Aorta (tissue), 5 donors: ENCODE results near the gene THTPA. TPM values are rescaled to one million over a fixed set of nuclear protein-coding genes. Genes with fewer than 3 reads are reported as not detected.

Source experiments
- ATAC-seq: fragments of 200-7000 bp; cut with Tn5 transposase; one replicate; pipeline ENCODE4 v1.9.1; 2022; ENCODE audit warnings: moderate library complexity; ENCODE audit not compliant: low FRiP score
- DNase-seq, 2 donors: peaks; one replicate each; pipeline ENCODE4 v3.0.0-alpha.2; 2020
- H3K27ac ChIP-seq, 2 donors: one replicate each; pipeline ENCODE4 v1.5.1; 2013; ENCODE audit warnings: low read length in 2 of 2, mild to moderate bottlenecking in 2 of 2, moderate library complexity in 2 of 2, control low read depth in 1 of 2, inconsistent platforms in 1 of 2, low read depth in 1 of 2
- H3K27me3 ChIP-seq, 2 donors: one replicate each; pipeline ENCODE4 v1.6.1; 2013; ENCODE audit warnings: control low read depth in 1 of 2, low read length in 1 of 2, mild to moderate bottlenecking in 1 of 2, moderate library complexity in 1 of 2; ENCODE audit not compliant: insufficient read depth in 2 of 2, control insufficient read depth in 1 of 2
- H3K36me3 ChIP-seq, 2 donors: one replicate each; pipeline ENCODE4 v1.6.1; 2013; ENCODE audit warnings: control low read depth in 1 of 2, low read length in 1 of 2, mild to moderate bottlenecking in 1 of 2; ENCODE audit not compliant: insufficient read depth in 2 of 2, control insufficient read depth in 1 of 2
- H3K4me1 ChIP-seq, 2 donors: one replicate each; pipeline ENCODE4 v1.6.1; 2013; ENCODE audit warnings: low read length in 2 of 2, control low read depth in 1 of 2, mild to moderate bottlenecking in 1 of 2, moderate library complexity in 1 of 2; ENCODE audit not compliant: insufficient read depth in 2 of 2, control insufficient read depth in 1 of 2
- H3K4me3 ChIP-seq, 2 donors: one replicate each; pipeline ENCODE4 v1.5.1; 2013; ENCODE audit warnings: low read length in 2 of 2, control low read depth in 1 of 2, mild to moderate bottlenecking in 1 of 2
- H3K9me3 ChIP-seq: one replicate; pipeline ENCODE4 v1.6.1; 2013; ENCODE audit warnings: mild to moderate bottlenecking, low read length; ENCODE audit not compliant: control insufficient read depth
- WGBS, 2 donors: extraction: QIAGEN DNeasy Blood & Tissue Kit; methylation state at CpG; one replicate each; pipeline ENCODE4 v1.1.7; 2013; 5-methylcytosine and 5-hydroxymethylcytosine counted together
- intact Hi-C, 2 donors: fragments of 100-400 bp; cut with DNase I; formaldehyde crosslinking; loops; one replicate each; pipeline versions ENCODE4 v1.14.2 to v1.15.0; 2022
- polyA plus RNA-seq, 2 donors: library from polyadenylated mRNA; stranded (reverse); fragments of 200-250 nt; gene quantifications; one replicate each; pipeline ENCODE4 v1.2.3, GENCODE V29; 2013
- total RNA-seq, 2 donors: library from RNA; stranded (reverse); fragmentation: NEBNext Ultra II Directional; extraction: Animal tissue kit (Norgen Biotek cat#: 25700); gene quantifications; one replicate each; pipeline ENCODE4 v1.2.1, GENCODE V29; 2021
- donor health status: healthy with polysubstance abuse.
- donor health status: Bipolar disorder and iron deficiency.
- donor health status: DM: no; HTN: no; CAD: no.
- donor health status: DM: no; HTN: no; CAD: no.
- donor health status: DM: yes; HTN: yes; CAD: no.

THTPA gene
- total and polyA plus RNA-seq, 4 donors: 13.0 to 24.0 (median 13.8) TPM

- no peak for ATAC-seq
- no peaks in the 10 kb centered on the region for H3K4me1 ChIP-seq
- no peaks in the 10 kb centered on the region for H3K36me3 ChIP-seq
- intact Hi-C loops: no loop called here
- H3K9me3 ChIP-seq: no peaks in the 10 kb centered on the region
- H3K27ac ChIP-seq: no peak overlapping the region
- no peak for DNase-seq
- H3K27me3 ChIP-seq: no peaks in the 10 kb centered on the region
- WGBS, 2 donors: 47 to 51% methylated on average over 10 of the region's 10 CpGs
- no peak overlapping the region for H3K4me3 ChIP-seq
Observed at GRCh38 chr14:23538050-23538718, 17.9 kb upstream of the THTPA start.

GRCh38 chr14:23538785-23539184 is 17.3 kb upstream of the THTPA start:
- Histone ChIP-seq H3K27ac (no peak overlapping the region), H3K4me3 (no peak overlapping the region), H3K36me3 (no peaks in the 10 kb centered on the region), H3K4me1 (no peaks in the 10 kb centered on the region), H3K9me3 (no peaks in the 10 kb centered on the region), H3K27me3 (no peaks in the 10 kb centered on the region)
- intact Hi-C loops: no loop called here
- peak; percentile 53 for ATAC-seq
- 32 to 43% methylated on average over 7 of the region's 7 CpGs for WGBS, 2 donors
- no peak for DNase-seq

GRCh38 chr14:23539248-23540140 is 16.6 kb upstream of the THTPA start:
- Histone ChIP-seq H3K4me3 (no peak overlapping the region), H3K9me3 (no peaks in the 10 kb centered on the region), H3K36me3 (no peaks in the 10 kb centered on the region), H3K4me1 (no peaks in the 10 kb centered on the region), H3K27ac (no peak overlapping the region), H3K27me3 (no peaks in the 10 kb centered on the region)
- 36 to 37% methylated on average over 10 of the region's 10 CpGs for WGBS, 2 donors
- no peak for DNase-seq
- intact Hi-C loops: no loop called here
- ATAC-seq: peak; percentile 80

- no peak overlapping the region for H3K4me3 ChIP-seq
- no peaks in the 10 kb centered on the region for H3K4me1 ChIP-seq
- H3K27ac ChIP-seq: no peak overlapping the region
- no peaks in the 10 kb centered on the region for H3K36me3 ChIP-seq
- H3K9me3 ChIP-seq: no peaks in the 10 kb centered on the region
- no peak for DNase-seq
- no peaks in the 10 kb centered on the region for H3K27me3 ChIP-seq
- ATAC-seq: no peak
- 87% methylated on average over 4 of the region's 4 CpGs for WGBS, 2 donors
- intact Hi-C loops: no loop called here
Observed at GRCh38 chr14:23540141-23540469, 16.0 kb upstream of the THTPA start.

GRCh38 chr14:23542261-23542660 is 13.8 kb upstream of the THTPA start:
- DNase-seq: no peak

GRCh38 chr14:23543403-23543802 is 12.7 kb upstream of the THTPA start:
- no peaks in the 10 kb centered on the region for H3K36me3 ChIP-seq
- no peaks in the 10 kb centered on the region for H3K27me3 ChIP-seq
- H3K4me3 ChIP-seq: no peak overlapping the region
- no peak overlapping the region for H3K27ac ChIP-seq
- no peaks in the 10 kb centered on the region for H3K4me1 ChIP-seq
- ATAC-seq: no peak
- H3K9me3 ChIP-seq: no peaks in the 10 kb centered on the region
- WGBS, 2 donors: 96 to 97% methylated on average over 5 of the region's 5 CpGs
- intact Hi-C loops: no loop called here
- DNase-seq: no peak

More at GRCh38 chr14:23542261-23542660, 13.8 kb upstream of the THTPA start:
- H3K36me3 ChIP-seq: no peaks in the 10 kb centered on the region
- no peak overlapping the region for H3K4me3 ChIP-seq
- intact Hi-C loops: no loop called here
- ATAC-seq: no peak
- no peaks in the 10 kb centered on the region for H3K9me3 ChIP-seq
- WGBS, 2 donors: 76 to 82% methylated on average over 5 of the region's 5 CpGs
- H3K4me1 ChIP-seq: no peaks in the 10 kb centered on the region
- H3K27me3 ChIP-seq: no peaks in the 10 kb centered on the region
- no peak overlapping the region for H3K27ac ChIP-seq

- WGBS, 2 donors: 45% methylated on average over 25 of the region's 25 CpGs
- DNase-seq (peak in 1 of 2 donors; percentile 70), ATAC-seq (peak; percentile 78)
- Histone ChIP-seq H3K9me3 (no peaks in the 10 kb centered on the region), H3K4me1 (no peaks in the 10 kb centered on the region), H3K27ac (no peak overlapping the region), H3K27me3 (no peaks in the 10 kb centered on the region), H3K36me3 (no peaks in the 10 kb centered on the region), H3K4me3 (no peak overlapping the region)
- intact Hi-C loops: loop anchor here in 1 of 2 donors (5.0 kb wide), 1 partner anchor 62 kb away; no protein-coding TSS in a partner anchor
Observed at GRCh38 chr14:23544511-23545447, 11.3 kb upstream of the THTPA start.

- intact Hi-C loops: loop anchor here in 1 of 2 donors (5.0 kb wide), 1 partner anchor 64 kb away; no protein-coding TSS in a partner anchor
- 70 to 72% methylated on average over 4 of the region's 4 CpGs for WGBS, 2 donors
Observed at GRCh38 chr14:23545740-23546365, 10.2 kb upstream of the THTPA start.

More at GRCh38 chr14:23545740-23546365, 10.2 kb upstream of the THTPA start:
- ATAC-seq: no peak
- Histone ChIP-seq H3K36me3 (no peaks in the 10 kb centered on the region), H3K27me3 (no peaks in the 10 kb centered on the region), H3K9me3 (no peaks in the 10 kb centered on the region), H3K4me3 (no peak overlapping the region), H3K27ac (no peak overlapping the region), H3K4me1 (no peaks in the 10 kb centered on the region)
- no peak for DNase-seq
